OCI-LY3 (cell line): ENCODE measurements around the gene BICC1.

Source experiments
- H2AFZ ChIP-seq: fragments of 200-600, 300-600 bp; shearing (Covaris generic); 2 replicates; pipeline ENCODE4 v1.6.0; 2014; ENCODE audit warnings: antibody characterized with exemption, low read depth, low read length
- H3K27ac ChIP-seq: fragments of 200-600, 300-600 bp; sonication (generic); 2 replicates; pipeline ENCODE4 v1.5.1; 2014; ENCODE audit warnings: mild to moderate bottlenecking, low read length, moderate library complexity, mixed read lengths
- H3K27me3 ChIP-seq: fragments of 200-600, 300-600 bp; sonication (generic); 2 replicates; pipeline ENCODE4 v1.6.1; 2014; ENCODE audit warnings: low read depth, low read length, mixed read lengths
- H3K36me3 ChIP-seq: fragments of 200-600, 300-600 bp; sonication (generic); replicated peaks from 2 replicates; pipeline ENCODE3; 2014; ENCODE audit warnings: low read depth, low read length, mixed read lengths
- H3K4me1 ChIP-seq: fragments of 300-600, 200-600 bp; sonication (generic); 2 replicates; pipeline ENCODE4 v1.6.1; 2014; ENCODE audit warnings: low read length, mixed read lengths
- H3K4me2 ChIP-seq: fragments of 200-600, 300-600 bp; sonication (generic); 2 replicates; pipeline ENCODE4 v1.6.1; 2014; ENCODE audit warnings: low read length, mixed read lengths
- H3K4me3 ChIP-seq: fragments of 300-600, 200-600 bp; sonication (generic); 2 replicates; pipeline ENCODE4 v1.5.1; 2014; ENCODE audit warnings: antibody characterized with exemption, mild to moderate bottlenecking, low read length, moderate library complexity
- H3K79me2 ChIP-seq: fragments of 300-600, 200-600 bp; shearing (Covaris generic); 2 replicates; pipeline ENCODE4 v1.6.1; 2014; ENCODE audit warnings: mild to moderate bottlenecking, low read length, mixed read lengths
- H3K9ac ChIP-seq: fragments of 300-600, 200-600 bp; shearing (Covaris generic); 2 replicates; pipeline ENCODE4 v1.6.0; 2014; ENCODE audit warnings: mild to moderate bottlenecking, low read length, moderate library complexity
- H3K9me3 ChIP-seq: fragments of 200-600, 300-600 bp; shearing (Covaris generic); 2 replicates; pipeline ENCODE4 v1.6.1; 2014; ENCODE audit warnings: low read length, mixed read lengths; ENCODE audit not compliant: insufficient read depth
- H4K20me1 ChIP-seq: fragments of 200-600, 300-600 bp; sonication (generic); 2 replicates; pipeline ENCODE4 v1.6.1; 2016; ENCODE audit warnings: low read length, mixed read lengths; ENCODE audit not compliant: insufficient read depth
- EZH2phosphoT487 ChIP-seq: fragments of 200-600 bp; shearing (Covaris generic); IDR thresholded peaks from 2 replicates; pipeline ENCODE4 v1.6.1; 2018; ENCODE audit warnings: antibody characterized with exemption, mixed run types, low read depth
- TF ChIP-seq, protein P1 (sequence below): fragments of 200-600, 300-600 bp; sonication (generic); IDR thresholded peaks from 2 replicates; pipeline ENCODE4 v1.5.1; 2014; ENCODE audit warnings: antibody characterized with exemption, low read length, low read depth

Gene BICC1

DNA sequence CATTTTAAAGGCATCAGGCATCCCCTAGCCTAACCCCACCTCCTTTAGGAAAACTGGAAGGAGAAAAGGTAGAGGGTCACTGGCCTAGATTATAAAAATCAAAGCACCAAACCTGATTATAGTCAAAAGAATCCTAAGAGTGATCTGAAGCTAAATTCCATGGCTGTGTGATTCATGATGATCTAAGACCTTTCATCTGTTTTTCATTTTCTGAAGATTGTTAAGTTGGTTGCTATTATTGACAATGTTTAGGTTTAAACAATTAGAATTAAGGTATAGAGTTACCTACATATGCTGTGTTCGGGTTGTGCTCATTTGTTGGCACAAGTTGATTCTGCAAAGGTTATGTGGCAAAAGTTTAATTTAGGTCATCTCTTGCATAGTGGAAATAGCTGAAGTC, 148.7 kb downstream of the BICC1 start:
- no peaks in the 10 kb centered on the region for H3K36me3 ChIP-seq
- H3K4me3 ChIP-seq, result no peak overlapping the region
- TF ChIP-seq, protein P1, sequence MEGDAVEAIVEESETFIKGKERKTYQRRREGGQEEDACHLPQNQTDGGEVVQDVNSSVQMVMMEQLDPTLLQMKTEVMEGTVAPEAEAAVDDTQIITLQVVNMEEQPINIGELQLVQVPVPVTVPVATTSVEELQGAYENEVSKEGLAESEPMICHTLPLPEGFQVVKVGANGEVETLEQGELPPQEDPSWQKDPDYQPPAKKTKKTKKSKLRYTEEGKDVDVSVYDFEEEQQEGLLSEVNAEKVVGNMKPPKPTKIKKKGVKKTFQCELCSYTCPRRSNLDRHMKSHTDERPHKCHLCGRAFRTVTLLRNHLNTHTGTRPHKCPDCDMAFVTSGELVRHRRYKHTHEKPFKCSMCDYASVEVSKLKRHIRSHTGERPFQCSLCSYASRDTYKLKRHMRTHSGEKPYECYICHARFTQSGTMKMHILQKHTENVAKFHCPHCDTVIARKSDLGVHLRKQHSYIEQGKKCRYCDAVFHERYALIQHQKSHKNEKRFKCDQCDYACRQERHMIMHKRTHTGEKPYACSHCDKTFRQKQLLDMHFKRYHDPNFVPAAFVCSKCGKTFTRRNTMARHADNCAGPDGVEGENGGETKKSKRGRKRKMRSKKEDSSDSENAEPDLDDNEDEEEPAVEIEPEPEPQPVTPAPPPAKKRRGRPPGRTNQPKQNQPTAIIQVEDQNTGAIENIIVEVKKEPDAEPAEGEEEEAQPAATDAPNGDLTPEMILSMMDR, result no peak
- no peak for TF ChIP-seq EZH2phosphoT487
- no peak overlapping the region for H3K27ac ChIP-seq
- H3K79me2 ChIP-seq, result no peaks in the 10 kb centered on the region
- H4K20me1 ChIP-seq, result no peaks in the 10 kb centered on the region
- H3K9ac ChIP-seq, result no peak overlapping the region
- H2AFZ ChIP-seq, result no peak overlapping the region
- no peaks in the 10 kb centered on the region for H3K9me3 ChIP-seq
- no peaks in the 10 kb centered on the region for H3K4me1 ChIP-seq
- no peak overlapping the region for H3K4me2 ChIP-seq
- H3K27me3 ChIP-seq, result no peaks in the 10 kb centered on the region

DNA sequence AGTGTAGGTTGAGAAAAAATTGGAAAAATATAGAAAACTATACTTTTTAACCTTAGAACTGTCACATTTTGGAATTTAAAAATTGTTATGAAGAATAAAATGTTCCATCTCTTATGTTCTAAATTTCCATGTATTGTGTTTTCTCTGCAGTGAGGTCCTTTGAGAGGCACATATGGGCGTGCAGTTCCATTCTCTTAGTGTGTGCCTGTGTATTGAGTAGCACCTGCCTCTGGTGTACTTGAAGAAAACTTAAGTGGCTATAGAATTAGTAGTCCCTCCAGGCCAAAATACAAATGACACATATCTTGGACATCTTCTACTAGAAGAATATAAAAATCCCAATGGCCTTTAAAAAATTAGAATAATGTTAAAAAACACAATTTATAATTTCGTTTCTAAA, 149.2 kb downstream of the BICC1 start:
- H3K9me3 ChIP-seq, result no peaks in the 10 kb centered on the region
- no peak overlapping the region for H3K4me2 ChIP-seq
- H3K4me3 ChIP-seq, result no peak overlapping the region
- TF ChIP-seq, protein P1, result no peak
- TF ChIP-seq EZH2phosphoT487, result no peak
- H3K4me1 ChIP-seq, result no peaks in the 10 kb centered on the region
- H4K20me1 ChIP-seq, result no peaks in the 10 kb centered on the region
- no peaks in the 10 kb centered on the region for H3K79me2 ChIP-seq
- no peak overlapping the region for H3K27ac ChIP-seq
- H3K9ac ChIP-seq, result no peak overlapping the region
- H2AFZ ChIP-seq, result no peak overlapping the region
- H3K27me3 ChIP-seq, result no peaks in the 10 kb centered on the region
- H3K36me3 ChIP-seq, result no peaks in the 10 kb centered on the region

DNA sequence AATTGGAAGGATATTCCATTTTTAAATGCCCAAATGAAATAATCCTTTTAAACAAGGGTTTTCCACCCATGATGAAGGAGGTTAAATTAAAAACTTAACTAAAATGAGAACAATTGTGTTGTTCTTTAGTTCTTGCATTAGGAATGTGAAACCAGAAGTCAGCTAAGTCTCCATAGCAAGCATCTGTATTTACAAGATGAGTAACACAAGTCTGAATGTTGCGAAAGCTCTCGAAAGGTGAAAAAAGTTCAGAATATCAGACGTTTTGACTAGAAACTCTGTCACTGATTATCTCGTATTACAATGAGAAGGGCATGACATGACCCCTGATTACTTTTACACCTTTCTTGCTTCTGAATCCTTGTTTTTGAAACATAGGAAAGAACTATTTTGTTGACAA, 149.6 kb downstream of the BICC1 start:
- no peaks in the 10 kb centered on the region for H3K4me1 ChIP-seq
- TF ChIP-seq, protein P1, result no peak
- TF ChIP-seq EZH2phosphoT487, result no peak
- H4K20me1 ChIP-seq, result no peaks in the 10 kb centered on the region
- H3K4me3 ChIP-seq, result no peak overlapping the region
- no peak overlapping the region for H3K27ac ChIP-seq
- H3K9ac ChIP-seq, result no peak overlapping the region
- no peak overlapping the region for H3K4me2 ChIP-seq
- no peaks in the 10 kb centered on the region for H3K27me3 ChIP-seq
- no peaks in the 10 kb centered on the region for H3K36me3 ChIP-seq
- no peaks in the 10 kb centered on the region for H3K9me3 ChIP-seq
- H2AFZ ChIP-seq, result no peak overlapping the region
- H3K79me2 ChIP-seq, result no peaks in the 10 kb centered on the region

DNA sequence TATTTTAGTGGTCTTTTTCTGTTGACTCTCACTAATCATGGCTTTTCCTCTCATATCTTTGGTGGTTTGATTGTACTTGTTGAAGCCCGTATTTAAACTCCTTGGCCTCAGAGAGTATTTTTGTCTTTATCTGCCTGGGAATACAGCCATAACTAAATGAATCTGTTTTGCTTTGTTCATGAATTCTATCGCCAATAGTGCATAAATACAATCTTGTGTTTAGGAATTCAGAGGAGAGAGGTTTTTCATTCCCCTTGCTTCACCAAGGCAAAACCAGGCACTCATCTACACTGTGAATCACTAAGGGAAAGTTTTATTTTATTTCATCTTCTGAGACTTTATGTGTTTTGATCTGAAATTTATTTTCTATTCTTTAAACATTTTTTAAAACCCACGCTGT, 152.7 kb downstream of the BICC1 start:
- H2AFZ ChIP-seq, result no peak overlapping the region
- no peaks in the 10 kb centered on the region for H3K4me1 ChIP-seq
- no peak overlapping the region for H3K27ac ChIP-seq
- H4K20me1 ChIP-seq, result no peaks in the 10 kb centered on the region
- H3K9me3 ChIP-seq, result no peaks in the 10 kb centered on the region
- no peak overlapping the region for H3K9ac ChIP-seq
- H3K79me2 ChIP-seq, result no peaks in the 10 kb centered on the region
- no peak overlapping the region for H3K4me2 ChIP-seq
- TF ChIP-seq, protein P1, result no peak
- no peak for TF ChIP-seq EZH2phosphoT487
- H3K36me3 ChIP-seq, result no peaks in the 10 kb centered on the region
- no peaks in the 10 kb centered on the region for H3K27me3 ChIP-seq
- H3K4me3 ChIP-seq, result no peak overlapping the region
